ENCODE measurements around the gene DUSP19. TPM values are rescaled to one million over a fixed set of nuclear protein-coding genes. Genes with fewer than 3 reads are reported as not detected.

Gene DUSP19, protein sequence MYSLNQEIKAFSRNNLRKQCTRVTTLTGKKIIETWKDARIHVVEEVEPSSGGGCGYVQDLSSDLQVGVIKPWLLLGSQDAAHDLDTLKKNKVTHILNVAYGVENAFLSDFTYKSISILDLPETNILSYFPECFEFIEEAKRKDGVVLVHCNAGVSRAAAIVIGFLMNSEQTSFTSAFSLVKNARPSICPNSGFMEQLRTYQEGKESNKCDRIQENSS
- polyA plus RNA-seq: 0.39 to 1.1 TPM (median 0.73 TPM) in 3 replicates
- 0.74 TPM for polyA plus RNA-seq (2011; ENCODE audit: low read depth)
- polyA plus RNA-seq (2011; cell fraction: cytosol; rRNA removed): 0.29 and 0.83 TPM in 2 replicates
- polyA plus RNA-seq (2011; cell fraction: nucleus; rRNA removed): 0.23 and 0.57 TPM in 2 replicates
- polyA plus RNA-seq (2012; ENCODE audit: low replicate concordance): 0.22 and 0.41 TPM in 2 replicates
- polyA minus RNA-seq: 0.64 to 1.4 TPM (median 0.92 TPM) in 3 replicates
- polyA minus RNA-seq (2011; cell fraction: cytosol; rRNA and poly(A)+ RNA removed): 0.58 TPM
- polyA minus RNA-seq (2011; cell fraction: nucleus; rRNA and poly(A)+ RNA removed): 0.53 and 0.54 TPM in 2 replicates

DNA sequence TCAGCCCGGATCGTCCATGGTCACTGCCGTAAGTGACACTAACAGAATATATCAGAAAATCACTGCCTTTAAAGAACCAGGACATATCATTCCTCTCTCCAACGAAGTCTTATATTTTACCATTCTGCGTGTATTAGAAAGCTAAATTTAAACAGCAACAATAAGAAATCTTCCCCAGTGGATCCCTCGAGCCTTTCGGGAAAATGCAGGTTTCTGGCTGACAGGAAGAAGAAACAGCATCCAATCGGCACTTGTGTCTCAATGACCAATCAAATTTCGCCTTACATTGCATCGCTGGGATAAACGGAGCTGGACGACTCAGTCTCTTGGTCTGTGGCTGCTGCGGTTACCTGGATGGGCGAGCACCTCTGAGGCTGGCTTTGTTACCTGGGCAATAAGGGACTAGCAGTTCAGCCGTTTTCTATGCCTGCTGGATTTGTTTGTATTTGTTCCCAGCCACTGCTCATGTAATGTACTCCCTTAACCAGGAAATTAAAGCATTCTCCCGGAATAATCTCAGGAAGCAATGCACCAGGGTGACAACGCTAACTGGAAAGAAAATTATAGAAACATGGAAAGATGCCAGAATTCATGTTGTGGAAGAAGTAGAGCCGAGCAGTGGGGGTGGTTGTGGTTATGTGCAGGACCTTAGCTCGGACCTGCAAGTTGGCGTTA lies at the start of gene DUSP19:
DUSP19 (plus strand) TSS at position 284 of the 675 bp plus-strand sequence; CDS start at position 471, 187 bp downstream.
- H2AFZ ChIP-seq (ENCODE audit: control insufficient read depth, low read length): peak within 1 kb of the TSS; percentile 99
- no peaks in the 10 kb centered on the region for H4K20me1 ChIP-seq (ENCODE audit: control insufficient read depth, extremely low read depth, insufficient read depth, low read length)
- peak; percentile 82 for DNase-seq (ENCODE audit: low read depth, low spot score)
- no peaks in the 10 kb centered on the region for H3K36me3 ChIP-seq (ENCODE audit: control insufficient read depth in 2 of 2, extremely low read depth in 1 of 2, insufficient read depth in 2 of 2, low read length in 2 of 2)
- H3K4me3 ChIP-seq (ENCODE audit: control insufficient read depth in 2 of 3, extremely low read depth in 1 of 3, insufficient read depth in 2 of 3, low read depth in 1 of 3, low read length in 3 of 3): peak within 1 kb of the TSS; percentile 49 to 88 (median 76)
- dilution Hi-C loops (cut with MboI; ENCODE audit: extremely low pct_ligation_motif_present, low sequenced_read_pairs): no loop called here
- peak within 1 kb of the TSS; percentile 86 for H3K4me2 ChIP-seq (ENCODE audit: control insufficient read depth, extremely low read depth, insufficient read depth, low read depth, low read length)
- peak within 1 kb of the TSS; percentile 69 for H3K9ac ChIP-seq (ENCODE audit: control insufficient read depth, extremely low read depth, insufficient read depth, low read length)
- H3K27ac ChIP-seq (ENCODE audit: control insufficient read depth, insufficient read depth, low read length): peak within 1 kb of the TSS; percentile 63
- no peaks in the 10 kb centered on the region for H3K9me1 ChIP-seq (ENCODE audit: control insufficient read depth, extremely low read depth, insufficient read depth, low read length)
- H3K27me3 ChIP-seq (ENCODE audit: control insufficient read depth, extremely low read depth, insufficient read depth, low read length): no peaks in the 10 kb centered on the region
- peak; percentile 98 for FAIRE-seq
- H3K79me2 ChIP-seq (ENCODE audit: control insufficient read depth, insufficient read depth, low read length): no peaks in the 10 kb centered on the region
- H3K4me1 ChIP-seq (ENCODE audit: control insufficient read depth, extremely low read depth, insufficient read depth, low read length): peaks cover 3% of the 10 kb centered on the region
- no peak for TF ChIP-seq CTCF (optimal IDR thresholded peaks at IDR 0.05 in 1 of 3, IDR thresholded peaks at IDR 0.05 in 1 of 3, conservative IDR thresholded peaks at IDR 0.05 in 1 of 3; ENCODE audit: extremely low read depth in 1 of 3, insufficient read depth in 2 of 3, low read length in 3 of 3)
- no peak for TF ChIP-seq EZH2 (IDR thresholded peaks at IDR 0.05; ENCODE audit: low read length)
- no peaks in the 10 kb centered on the region for H3K9me3 ChIP-seq (ENCODE audit: control insufficient read depth, low read depth, low read length)

- no peaks in the 10 kb centered on the region for H3K9me3 ChIP-seq (ENCODE audit: control insufficient read depth, low read depth, low read length)
- no peak overlapping the region for H3K4me2 ChIP-seq (ENCODE audit: control insufficient read depth, extremely low read depth, insufficient read depth, low read depth, low read length)
- no peaks in the 10 kb centered on the region for H3K9me1 ChIP-seq (ENCODE audit: control insufficient read depth, extremely low read depth, insufficient read depth, low read length)
- no peaks in the 10 kb centered on the region for H3K27me3 ChIP-seq (ENCODE audit: control insufficient read depth, extremely low read depth, insufficient read depth, low read length)
- no peak overlapping the region for H3K9ac ChIP-seq (ENCODE audit: control insufficient read depth, extremely low read depth, insufficient read depth, low read length)
- TF ChIP-seq EZH2 (IDR thresholded peaks at IDR 0.05; ENCODE audit: low read length): no peak
- TF ChIP-seq CTCF (optimal IDR thresholded peaks at IDR 0.05 in 1 of 3, IDR thresholded peaks at IDR 0.05 in 1 of 3, conservative IDR thresholded peaks at IDR 0.05 in 1 of 3; ENCODE audit: extremely low read depth in 1 of 3, insufficient read depth in 2 of 3, low read length in 3 of 3): no peak
- peaks cover 21% of the 10 kb centered on the region for H4K20me1 ChIP-seq (ENCODE audit: control insufficient read depth, extremely low read depth, insufficient read depth, low read length)
- DNase-seq (ENCODE audit: low read depth, low spot score) (no peak), FAIRE-seq (no peak)
- peaks cover 99% of the 10 kb centered on the region for H3K79me2 ChIP-seq (ENCODE audit: control insufficient read depth, insufficient read depth, low read length)
- no peak overlapping the region for H3K4me3 ChIP-seq (ENCODE audit: control insufficient read depth in 2 of 3, extremely low read depth in 1 of 3, insufficient read depth in 2 of 3, low read depth in 1 of 3, low read length in 3 of 3)
- H2AFZ ChIP-seq (ENCODE audit: control insufficient read depth, low read length): no peak overlapping the region
- dilution Hi-C loops (cut with MboI; ENCODE audit: extremely low pct_ligation_motif_present, low sequenced_read_pairs): no loop called here
- H3K27ac ChIP-seq (ENCODE audit: control insufficient read depth, insufficient read depth, low read length): no peak overlapping the region
- H3K36me3 ChIP-seq (ENCODE audit: control insufficient read depth in 2 of 2, extremely low read depth in 1 of 2, insufficient read depth in 2 of 2, low read length in 2 of 2): no peaks in the 10 kb centered on the region
- H3K4me1 ChIP-seq (ENCODE audit: control insufficient read depth, extremely low read depth, insufficient read depth, low read length): peaks cover 7% of the 10 kb centered on the region
These were observed 49.3 kb upstream of the DUSP19 start for GRCh38 chr2:183029219-183029618.

Data from keratinocyte (primary cell).